GM18502 (cell line): ENCODE results near the gene OSBP.

Source experiments
- ATAC-seq: cut with Tn5 transposase; IDR thresholded peaks from one replicate; pipeline ENCODE4 v1.9.1; 2021; ENCODE audit warnings: mild to moderate bottlenecking; ENCODE audit not compliant: unreplicated experiment, poor library complexity

The OSBP gene

DNA sequence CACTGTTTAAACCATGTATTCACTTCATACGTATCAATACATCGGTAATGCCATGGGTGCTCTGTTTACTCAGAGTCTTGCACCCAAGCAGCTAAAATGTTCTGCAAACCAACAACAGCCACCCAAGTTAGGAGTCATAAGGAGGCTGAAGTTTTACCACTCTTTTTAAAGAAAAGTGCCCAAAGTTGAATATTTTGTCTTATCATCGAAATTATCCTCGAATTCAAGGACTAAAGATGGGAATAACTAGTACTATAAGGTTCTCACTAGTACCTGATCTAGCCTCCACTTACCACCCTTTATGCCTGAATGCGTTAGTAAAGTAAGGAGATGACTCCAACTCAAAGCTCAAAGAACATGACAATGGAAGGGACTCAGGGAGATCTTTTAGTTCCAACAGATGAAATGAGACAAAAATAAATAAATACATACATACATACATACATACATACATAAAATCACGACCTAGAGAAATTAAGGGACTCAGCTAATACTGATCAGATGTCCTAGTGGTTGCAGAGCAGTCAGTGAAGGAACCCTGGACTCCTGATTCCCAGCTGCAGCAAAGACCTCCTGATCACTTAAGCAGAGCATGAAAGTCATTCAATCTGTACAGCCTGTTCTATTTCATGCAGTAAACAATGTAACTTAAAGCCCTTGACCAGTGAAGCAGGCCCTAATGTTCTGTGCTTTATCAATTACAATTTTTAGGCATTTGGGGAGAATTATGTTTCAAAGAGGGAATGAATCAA lies 7.7 kb downstream of the OSBP start:
- no peak for ATAC-seq

- ATAC-seq: no peak
Observed at GRCh38 chr11:59602432-59602831, 13.1 kb downstream of the OSBP start.

- no peak for ATAC-seq
Observed at GRCh38 chr11:59601788-59602187, 13.8 kb downstream of the OSBP start.

- no peak for ATAC-seq
Observed at GRCh38 chr11:59600636-59601035, 14.9 kb downstream of the OSBP start.

GRCh38 chr11:59600234-59600633 lies 15.3 kb downstream of the OSBP start:
- ATAC-seq: no peak

DNA sequence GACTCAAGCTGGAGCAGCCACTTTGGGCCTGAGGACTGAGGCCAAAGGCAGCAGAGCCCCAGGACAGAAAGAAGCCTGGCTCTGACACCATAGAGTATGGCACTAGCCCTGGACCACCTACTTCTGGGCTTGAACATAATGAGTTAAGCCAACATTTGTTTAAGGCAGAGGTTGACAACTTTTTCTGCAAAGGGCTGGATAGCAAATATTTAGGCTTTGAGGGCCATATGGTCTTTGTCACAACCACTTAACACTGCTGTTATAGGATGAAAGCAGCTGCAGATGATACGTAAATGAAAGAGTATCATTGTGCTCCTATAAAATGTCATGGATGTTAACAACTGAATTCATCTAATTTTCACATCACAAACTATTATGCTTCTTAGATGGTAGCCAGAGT lies 16.6 kb downstream of the OSBP start:
- ATAC-seq: no peak

- no peak for ATAC-seq
Observed at GRCh38 chr11:59584294-59584693, 31.3 kb downstream of the OSBP start.

GRCh38 chr11:59582006-59582405 lies 33.6 kb downstream of the OSBP start:
- ATAC-seq: no peak

DNA sequence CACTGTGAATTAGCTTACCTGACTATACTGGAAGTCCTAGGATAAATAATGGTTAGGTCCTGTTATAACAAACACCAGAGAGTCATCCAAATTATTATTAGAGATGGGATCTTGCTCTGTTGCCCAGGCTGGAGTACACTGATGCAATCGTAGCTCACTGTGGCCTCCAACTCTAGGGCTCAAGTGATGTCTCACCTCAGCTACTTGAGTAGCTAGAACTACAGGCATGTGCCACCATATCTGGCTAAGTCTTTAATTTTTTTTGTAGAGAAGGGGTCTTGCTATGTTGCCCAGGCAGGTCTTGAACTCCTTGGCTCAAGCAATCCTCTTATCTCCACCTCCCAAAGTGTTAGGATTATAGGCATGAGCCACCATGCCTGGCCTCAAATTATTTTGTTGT lies 37.2 kb downstream of the OSBP start:
- ATAC-seq: no peak

- no peak for ATAC-seq
Observed at GRCh38 chr11:59575505-59575904, 40.1 kb downstream of the OSBP start.

DNA sequence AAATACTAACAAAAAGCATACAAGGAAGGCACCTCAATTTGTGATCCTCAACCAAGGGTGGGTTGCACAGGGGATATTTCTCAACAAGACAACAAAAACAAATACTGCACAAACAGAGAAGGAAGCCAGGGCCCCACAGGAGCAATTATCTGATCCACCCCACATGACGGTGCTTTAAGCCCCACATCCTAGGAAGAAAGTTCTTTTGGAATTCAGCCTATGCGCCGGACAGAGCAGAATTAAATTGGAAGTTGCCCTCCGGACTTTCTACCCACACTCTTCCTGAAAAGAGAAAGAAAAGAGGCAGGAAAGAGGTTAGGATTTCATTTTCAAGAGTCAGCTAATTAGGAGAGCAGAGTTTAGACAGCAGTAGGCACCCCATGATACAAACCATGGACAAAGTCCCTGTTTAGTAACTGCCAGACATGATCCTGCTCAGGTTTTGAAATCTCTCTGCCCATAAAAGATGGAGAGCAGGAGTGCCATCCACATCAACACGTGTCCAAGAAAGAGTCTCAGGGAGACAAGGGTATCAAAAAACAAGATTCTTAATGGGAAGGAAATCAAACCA lies 40.6 kb downstream of the OSBP start:
- no peak for ATAC-seq

- ATAC-seq: no peak
Observed at GRCh38 chr11:59574467-59574866, 41.1 kb downstream of the OSBP start.

GRCh38 chr11:59573216-59573615 lies 42.4 kb downstream of the OSBP start:
- no peak for ATAC-seq

DNA sequence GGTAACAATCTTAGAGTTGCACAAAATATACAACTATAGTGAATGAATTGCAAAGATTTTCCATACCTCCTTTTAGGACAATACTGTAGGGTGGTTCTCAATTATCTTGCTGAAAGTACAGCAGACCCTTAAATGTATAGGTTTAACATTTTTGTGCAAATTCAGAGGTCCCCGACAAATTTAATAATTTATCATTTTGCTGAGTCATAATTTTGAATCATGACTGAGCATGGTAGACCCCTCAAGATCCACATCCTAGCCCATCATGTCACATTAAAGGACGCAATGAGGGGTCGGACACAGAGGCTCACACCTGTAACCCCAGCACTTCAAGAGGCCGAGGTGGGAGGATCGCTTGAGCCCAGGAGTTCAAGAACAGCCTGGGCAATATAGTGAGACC lies 43.5 kb downstream of the OSBP start:
- ATAC-seq: no peak

GRCh38 chr11:59562292-59562691 lies 53.3 kb downstream of the OSBP start:
- no peak for ATAC-seq

DNA sequence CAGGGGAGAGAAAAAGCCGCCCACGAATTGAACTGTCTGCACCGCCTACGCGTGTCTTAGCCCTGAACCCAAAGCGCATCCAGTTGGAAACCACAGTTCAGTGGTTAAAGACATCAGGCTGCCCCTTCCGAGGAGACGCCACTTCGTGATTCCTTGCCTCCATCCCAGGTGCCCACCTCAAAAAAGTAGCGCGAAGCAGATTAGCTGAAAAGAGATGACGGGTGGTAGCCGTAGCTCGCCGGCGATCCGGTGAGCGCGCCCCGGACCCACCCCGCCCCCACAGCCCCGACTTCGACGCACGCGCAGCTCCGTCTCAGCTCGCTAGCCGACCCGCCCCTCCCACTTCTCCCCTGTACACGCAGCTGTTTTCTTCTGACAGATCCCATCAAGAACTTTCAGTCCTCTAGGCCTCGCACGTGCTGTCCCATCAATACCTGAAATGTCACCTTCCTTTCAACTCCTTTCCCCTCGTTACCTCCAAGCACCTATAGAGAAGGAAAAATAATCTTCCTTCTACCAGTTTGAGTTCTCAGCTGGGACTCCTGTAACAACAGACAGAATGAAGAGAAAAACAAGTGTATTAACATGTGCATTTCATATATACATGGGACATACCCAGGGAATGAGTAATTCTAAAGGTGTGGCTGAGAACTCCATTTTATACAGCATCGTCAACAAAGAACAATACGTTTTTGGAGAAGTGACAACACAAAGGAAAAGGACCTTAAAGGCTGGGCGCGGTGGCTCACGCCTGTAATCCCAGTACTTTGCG lies 54.7 kb downstream of the OSBP start:
- peak; percentile 51 for ATAC-seq

DNA sequence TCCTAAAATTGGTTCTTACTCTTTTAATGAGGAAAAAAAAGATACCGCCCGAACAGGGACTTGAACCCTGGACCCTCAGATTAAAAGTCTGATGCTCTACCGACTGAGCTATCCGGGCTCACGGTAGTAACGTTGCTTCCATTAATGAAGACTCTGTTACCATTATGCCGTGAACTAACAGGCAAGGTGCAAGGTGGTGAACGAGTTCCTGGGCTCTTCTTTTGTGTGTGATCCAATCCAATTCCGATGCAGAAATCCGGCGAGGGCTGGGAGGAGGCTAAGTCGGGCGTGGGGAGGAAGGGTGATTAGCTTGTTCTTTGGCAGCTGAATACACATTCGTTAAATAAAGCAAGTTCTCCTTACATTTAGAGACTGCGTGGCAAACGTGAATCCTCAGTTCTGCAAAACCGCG lies 55.3 kb downstream of the OSBP start:
- peak; percentile 32 for ATAC-seq

- peak; percentile 11 for ATAC-seq
Observed at GRCh38 chr11:59559886-59560285, 55.7 kb downstream of the OSBP start.

DNA sequence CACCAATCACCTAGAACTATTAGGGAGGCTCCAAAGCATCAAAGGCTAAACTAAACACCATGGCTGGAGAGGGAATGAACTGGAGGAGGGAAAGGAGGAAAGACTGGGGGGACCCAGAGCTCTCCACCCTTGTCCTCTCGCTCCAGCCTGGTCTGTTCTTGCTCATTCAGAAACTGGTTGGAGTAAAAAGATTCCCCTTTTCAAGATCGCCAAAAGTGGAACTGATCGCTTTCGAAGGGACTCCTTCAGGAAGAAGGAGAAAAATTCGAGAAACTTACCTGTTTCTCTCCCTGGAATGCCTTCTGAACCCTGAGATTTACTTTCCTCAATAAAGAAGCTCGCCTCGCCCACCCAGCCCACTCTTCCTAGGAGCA lies 57.3 kb downstream of the OSBP start:
- no peak for ATAC-seq

GRCh38 chr11:59556917-59557348 lies 58.6 kb downstream of the OSBP start:
- no peak for ATAC-seq

DNA sequence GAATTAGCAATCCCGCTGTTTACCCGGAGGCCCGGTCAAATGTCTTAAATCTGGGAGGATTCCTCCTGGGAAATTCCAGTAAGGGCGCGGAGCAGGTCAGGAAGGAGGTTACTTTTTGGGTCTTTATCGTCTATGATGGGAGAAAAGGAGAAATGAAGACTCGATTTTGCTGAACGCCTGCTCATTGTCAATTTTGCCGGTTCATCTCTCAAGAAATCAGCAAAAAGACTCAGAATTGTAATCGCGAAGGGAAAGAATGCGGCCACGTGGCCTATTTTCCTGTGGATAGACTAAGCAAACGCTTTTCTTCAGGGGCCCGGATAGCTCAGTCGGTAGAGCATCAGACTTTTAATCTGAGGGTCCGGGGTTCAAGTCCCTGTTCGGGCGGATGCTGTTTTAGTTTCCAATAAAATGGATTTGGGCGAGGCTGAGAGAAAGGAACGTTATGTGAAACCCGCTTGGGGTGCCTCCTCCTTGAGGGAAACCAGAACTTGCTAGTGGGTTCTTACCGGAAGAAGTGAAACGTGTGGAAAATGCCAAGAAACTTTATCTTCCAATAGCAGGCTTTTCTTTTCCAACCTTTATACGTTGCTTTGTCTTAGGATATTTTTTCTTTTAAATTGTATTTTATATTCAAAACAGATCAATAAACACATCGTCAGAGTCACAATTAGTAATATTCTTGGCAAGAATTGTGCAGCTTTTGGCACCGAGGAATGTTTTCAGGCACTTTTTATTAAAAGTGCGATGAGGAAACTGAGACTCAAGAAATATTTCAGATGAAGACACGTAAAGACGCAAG lies 59.3 kb downstream of the OSBP start:
- peak; percentile 24 for ATAC-seq
